Stimulated activated CD4-positive, alpha-beta T cell treated with anti-CD3 and anti-CD28 coated beads, Interleukin-1b, Interleukin-23, amount 100 ng/mL, for 4 hours (primary cell): ENCODE data around the gene SLBP.

Source experiments
- DNase-seq, 2 donors: peaks; one replicate each; pipeline ENCODE4 v3.0.0-alpha.2; 2020; ENCODE audit warnings: low read depth in 2 of 2

SLBP gene

DNA sequence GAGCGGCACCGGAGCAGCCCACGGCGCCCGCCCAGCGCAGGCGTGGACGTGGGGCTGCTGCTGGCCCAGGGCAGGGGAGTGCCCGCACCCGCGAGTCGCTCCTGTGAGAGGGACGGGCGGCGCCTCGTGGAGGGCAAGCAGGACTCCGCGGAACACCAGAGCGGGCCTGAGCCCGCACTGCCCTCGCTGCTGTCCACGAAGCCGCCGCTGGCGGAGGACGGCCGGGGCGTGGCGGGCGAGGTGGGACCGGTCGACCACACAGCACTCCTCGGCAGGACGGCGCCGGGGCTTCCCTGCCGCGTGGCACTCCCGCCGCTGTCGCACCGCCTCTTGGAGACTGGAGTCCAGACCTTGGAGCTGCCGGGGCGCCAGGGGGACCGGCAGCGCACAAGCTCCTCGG lies 57.0 kb downstream of the SLBP start:
- DNase-seq: no peak

- DNase-seq: no peak
Observed at GRCh38 chr4:1654216-1654955, 57.7 kb downstream of the SLBP start.

DNA sequence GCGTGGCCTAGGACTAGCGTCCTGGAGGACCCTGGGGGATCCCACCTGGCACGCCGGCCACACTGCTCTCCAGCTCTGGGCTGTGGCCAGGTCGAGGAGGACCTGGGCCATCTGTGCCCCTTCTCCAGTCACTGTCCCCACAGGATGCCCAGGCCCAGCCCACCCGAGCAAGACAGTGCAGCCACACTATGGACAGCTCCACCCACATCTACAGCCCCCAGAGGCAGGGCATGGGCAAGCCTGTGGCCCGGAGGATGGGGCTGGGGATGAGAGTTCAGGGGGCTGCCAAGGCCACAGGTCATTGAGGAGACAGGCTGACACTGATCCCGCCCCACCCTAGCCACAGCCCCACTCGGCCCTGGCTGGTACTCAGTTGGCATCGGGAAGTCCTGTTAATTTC lies 58.3 kb downstream of the SLBP start:
- DNase-seq: no peak

DNA sequence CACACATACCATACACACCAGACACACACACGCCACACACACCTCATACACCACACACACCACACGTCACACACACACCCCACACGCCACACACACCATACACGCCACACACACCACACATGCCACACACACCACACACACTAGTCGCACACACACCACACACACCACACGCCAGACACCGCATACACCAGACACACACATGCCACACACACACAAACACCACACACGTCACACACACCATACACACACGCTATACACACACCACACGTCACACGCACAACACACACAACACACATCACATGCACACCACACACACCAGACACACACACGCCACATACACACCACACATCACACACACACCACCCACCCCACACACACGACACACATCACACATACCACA lies 60.0 kb downstream of the SLBP start:
- no peak for DNase-seq

GRCh38 chr4:1651609-1652008 lies 60.5 kb downstream of the SLBP start:
- DNase-seq: no peak

GRCh38 chr4:1648962-1649361 lies 63.2 kb downstream of the SLBP start:
- DNase-seq: no peak

DNA sequence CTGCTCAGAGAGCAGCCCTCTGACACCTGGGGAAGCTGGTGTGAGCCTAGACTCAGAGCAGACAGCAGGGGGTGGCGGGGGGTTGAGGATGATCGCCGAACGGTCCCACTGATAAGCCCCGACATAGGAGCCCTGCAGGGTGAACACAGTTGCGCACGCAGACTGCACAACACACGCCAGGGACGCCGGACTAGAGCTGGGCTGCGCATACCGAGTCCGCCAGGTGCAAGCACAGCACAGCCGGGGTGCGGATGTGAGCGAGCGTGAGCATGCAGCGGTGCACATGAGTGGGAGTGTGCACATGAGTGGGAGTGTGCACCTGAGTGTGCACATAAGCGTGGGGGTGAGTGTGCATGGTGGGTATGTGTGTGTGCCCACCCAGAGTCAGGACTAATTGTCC lies 64.7 kb downstream of the SLBP start:
- DNase-seq: no peak

DNA sequence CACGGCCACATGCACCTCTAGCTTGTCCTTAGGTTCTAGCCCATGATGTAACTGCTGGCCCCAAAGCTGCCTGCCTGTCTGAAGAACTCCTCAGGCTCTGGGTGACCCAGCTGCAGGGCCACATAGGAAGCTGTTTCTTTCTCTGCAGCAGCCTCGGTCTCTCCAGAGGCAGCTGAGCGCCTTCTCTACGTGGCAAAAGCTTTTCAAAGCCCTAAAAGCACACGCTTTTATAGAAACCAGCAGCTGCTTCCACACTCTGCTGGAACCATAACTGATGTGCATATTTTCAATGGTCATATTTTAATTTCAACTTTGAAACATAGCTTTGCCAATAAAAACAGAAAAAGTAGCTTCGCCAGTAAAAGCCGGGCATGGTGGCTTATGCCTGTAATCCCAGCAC lies 65.4 kb downstream of the SLBP start:
- no peak for DNase-seq

DNA sequence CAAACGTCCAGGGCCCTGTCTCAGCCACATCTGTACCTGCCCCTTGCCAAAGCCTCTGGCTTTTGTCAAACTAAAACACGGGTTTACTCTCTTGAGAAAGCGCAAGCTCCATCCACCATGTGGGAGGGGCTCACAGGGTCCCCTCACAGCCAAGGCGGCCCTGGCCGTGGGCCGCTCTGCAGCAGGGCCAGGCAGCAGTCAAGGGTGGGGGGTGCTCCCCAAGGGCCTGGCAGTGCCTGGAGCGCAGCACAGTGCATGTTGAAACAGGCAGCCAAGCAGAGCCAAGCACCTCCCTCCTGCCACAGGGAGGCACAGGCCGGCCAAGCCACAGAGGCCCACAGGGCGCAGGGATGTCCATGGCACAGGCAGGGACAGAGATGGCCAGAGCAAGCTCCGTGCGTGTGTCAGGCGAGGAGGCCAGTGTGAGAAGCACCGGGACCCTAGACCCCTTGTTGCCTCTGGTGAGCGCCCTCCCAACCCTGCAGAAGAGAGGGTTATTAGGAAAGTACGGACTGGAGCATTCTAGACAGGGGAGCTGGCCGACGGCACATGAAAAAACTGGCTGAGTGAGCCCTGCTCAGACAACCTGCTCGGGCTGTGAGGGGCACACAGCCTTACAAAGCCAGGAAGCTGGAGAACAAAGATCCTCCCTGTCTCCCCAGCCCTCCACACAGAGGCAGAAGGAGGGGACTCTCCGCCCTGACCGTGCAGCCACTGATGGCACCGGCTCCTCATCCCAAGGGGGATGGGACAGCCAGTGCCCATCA lies 67.0 kb downstream of the SLBP start:
- no peak for DNase-seq

DNA sequence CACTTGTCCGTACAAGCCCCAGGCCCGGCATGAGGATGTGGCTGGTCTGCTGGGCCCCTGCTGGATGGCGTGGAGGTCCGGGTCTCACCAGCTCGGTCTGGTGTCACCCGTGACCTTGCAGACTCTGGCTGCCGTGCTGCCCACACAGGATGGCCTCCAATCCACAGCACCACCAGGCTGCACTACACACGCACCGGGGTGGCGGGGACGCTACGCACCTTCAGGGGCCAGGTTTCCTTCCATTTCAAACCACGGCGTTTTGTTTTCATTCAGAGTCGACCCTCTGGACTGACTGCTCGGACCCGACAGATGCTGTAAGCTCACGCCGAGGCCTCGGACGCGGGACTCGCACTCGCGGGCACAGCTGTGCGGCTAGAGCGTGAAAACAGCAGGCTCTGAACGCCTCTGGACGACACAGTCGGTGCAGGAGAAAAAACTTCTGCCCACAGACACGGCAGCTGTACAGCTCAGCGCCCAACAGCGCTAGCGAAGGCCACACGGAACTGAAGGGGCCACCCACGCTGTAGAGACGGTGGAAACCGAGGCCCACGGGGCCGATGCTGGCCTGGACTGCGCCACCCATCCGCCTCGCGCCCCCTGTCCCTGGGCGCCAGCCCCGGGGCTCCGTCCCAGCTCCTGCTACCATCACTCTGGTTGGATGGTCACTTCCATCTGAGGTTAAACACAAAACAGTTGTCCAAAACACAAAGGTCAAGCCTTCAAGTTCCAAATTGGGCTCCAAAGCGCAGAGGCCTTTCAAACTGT lies 68.0 kb downstream of the SLBP start:
- DNase-seq: no peak
